H54 (cell line): ENCODE measurements around the gene ULBP3.

Experiments
- DNase-seq: peaks from one replicate; pipeline ENCODE4 v3.0.0; 2011; ENCODE audit warnings: low spot score, mixed read lengths; ENCODE audit not compliant: insufficient read length
- FAIRE-seq: peaks from 3 replicates; lab custom pipeline; 2011; peaks lifted over from hg19 to GRCh38; lab: Jason Lieb, UNC
- POLR2A ChIP-seq: IDR thresholded peaks from 2 replicates; pipeline ENCODE4 v1.6.1; 2011; ENCODE audit warnings: low read depth, mild to moderate bottlenecking, low read length

Gene ULBP3

GRCh38 chr6:150038202-150039062, 30.5 kb downstream of the ULBP3 start:
- no peak for TF ChIP-seq POLR2A
- FAIRE-seq (no peak), DNase-seq (no peak)

GRCh38 chr6:150037526-150038201, 31.3 kb downstream of the ULBP3 start:
- no peak for TF ChIP-seq POLR2A
- FAIRE-seq (no peak), DNase-seq (no peak)

DNA sequence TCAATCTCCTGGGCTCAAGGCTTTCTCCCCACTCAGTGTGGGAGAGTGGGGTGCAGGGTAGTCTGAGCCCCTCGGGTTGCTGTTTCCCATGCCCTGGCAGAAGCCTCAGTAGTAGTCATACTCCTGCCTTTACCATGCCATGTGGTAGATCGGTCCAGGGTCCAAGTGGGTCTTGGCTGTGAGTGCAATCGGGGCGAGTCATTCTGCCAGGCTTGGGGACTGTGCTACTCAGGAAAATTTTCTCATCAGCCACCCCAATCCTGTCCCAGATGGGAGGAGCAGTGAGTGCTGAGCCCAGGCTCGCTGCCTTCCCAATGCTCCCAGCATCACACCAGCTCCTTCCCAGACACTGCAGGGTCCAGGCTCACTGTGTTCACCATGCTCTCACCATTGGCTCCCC, 32.8 kb downstream of the ULBP3 start:
- FAIRE-seq (no peak), DNase-seq (no peak)
- TF ChIP-seq POLR2A = no peak

GRCh38 chr6:150033207-150033771, 35.6 kb downstream of the ULBP3 start:
- no peak for FAIRE-seq
- TF ChIP-seq POLR2A = no peak
- DNase-seq = no peak

- no peak for FAIRE-seq
- DNase-seq = no peak
Measured at GRCh38 chr6:150032598-150032997, 36.3 kb downstream of the ULBP3 start.

GRCh38 chr6:150030611-150031010, 38.3 kb downstream of the ULBP3 start:
- no peak for FAIRE-seq
- TF ChIP-seq POLR2A = no peak
- no peak for DNase-seq

More at GRCh38 chr6:150032598-150032997, 36.3 kb downstream of the ULBP3 start:
- TF ChIP-seq POLR2A = no peak

- no peak for DNase-seq
- TF ChIP-seq POLR2A = no peak
- no peak for FAIRE-seq
Measured at GRCh38 chr6:150029749-150030148, 39.2 kb downstream of the ULBP3 start.

GRCh38 chr6:150029276-150029675, 39.6 kb downstream of the ULBP3 start:
- no peak for TF ChIP-seq POLR2A
- DNase-seq = no peak
- no peak for FAIRE-seq

- no peak for DNase-seq
- no peak for FAIRE-seq
- TF ChIP-seq POLR2A = no peak
Measured at GRCh38 chr6:150028799-150029198, 40.1 kb downstream of the ULBP3 start.

GRCh38 chr6:150027806-150028565, 40.9 kb downstream of the ULBP3 start:
- TF ChIP-seq POLR2A = no peak
- DNase-seq (no peak), FAIRE-seq (no peak)

DNA sequence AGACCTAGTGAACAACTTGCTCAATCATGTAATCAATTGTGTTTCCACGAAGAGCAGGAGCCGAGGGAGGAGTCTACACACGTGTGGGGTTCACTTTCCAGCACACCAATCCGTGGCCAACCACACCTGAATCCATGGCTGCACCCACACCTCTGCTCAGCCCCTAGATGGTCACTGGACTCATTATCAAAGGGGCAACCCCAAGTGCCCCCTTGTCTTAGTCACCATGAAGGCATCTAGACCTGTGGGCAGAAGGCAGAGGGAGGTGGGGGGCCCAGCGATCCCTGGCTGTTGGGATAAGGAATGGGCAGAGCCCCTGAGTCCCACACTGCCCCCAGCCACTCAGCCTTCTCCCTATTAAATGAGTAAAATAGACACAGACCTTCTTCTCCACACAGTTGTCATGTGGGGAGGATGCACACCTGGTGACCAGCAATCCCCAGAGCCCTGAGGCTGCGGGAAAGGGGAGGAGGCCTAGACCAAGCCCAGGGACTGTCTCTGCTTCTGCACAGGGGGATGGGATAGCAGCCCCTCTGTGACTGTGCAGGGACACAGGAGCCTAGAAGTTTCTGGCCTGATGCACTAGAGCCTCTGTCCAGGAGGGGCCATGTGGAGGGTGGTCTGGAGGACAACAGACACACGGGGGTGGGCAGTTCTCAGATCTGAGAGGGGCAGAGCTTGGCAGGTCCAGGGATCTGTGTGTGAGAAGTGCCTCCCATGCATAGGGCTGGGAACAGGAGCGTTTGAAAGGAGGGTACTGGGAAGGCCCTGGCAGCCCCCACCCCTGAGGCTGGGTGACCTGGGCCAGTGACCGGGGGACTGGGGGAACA, 41.7 kb downstream of the ULBP3 start:
- DNase-seq (no peak), FAIRE-seq (no peak)
- TF ChIP-seq POLR2A = no peak

DNA sequence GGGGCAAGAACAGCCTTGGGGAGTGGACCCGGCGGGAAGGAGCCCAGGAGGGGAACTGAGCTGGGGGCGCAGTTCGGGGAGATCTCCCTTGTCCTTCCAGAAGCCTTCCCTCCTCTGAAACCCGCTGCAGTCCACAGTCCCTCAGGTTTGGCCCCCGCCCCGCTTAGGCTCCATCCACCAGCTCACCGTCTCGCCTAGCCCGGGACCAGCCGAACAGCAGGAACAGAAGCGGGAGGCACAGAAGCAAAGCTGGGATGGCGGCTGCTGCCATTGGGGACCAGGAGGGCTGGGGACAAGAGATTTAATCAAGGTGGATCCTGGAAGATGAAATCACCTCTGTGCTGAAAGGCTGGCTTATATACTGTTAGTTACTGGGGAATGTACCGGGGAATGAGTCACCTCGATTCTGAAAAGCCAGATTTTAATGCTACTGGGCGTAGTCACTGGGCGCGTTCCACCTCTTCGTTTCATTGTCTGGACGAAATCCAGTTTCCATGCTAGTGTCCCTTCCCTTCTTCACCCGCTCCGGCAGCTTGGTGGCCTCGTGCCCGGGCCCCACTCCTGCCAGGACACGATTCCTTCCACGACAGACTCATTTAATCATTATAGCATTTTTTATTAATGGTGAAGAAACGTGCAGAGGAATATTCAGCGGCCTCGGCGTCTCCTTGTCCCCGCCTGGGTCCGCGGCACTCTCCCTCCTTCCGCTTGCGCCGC, 43.6 kb downstream of the ULBP3 start, which contains the start of gene RAET1L:
Gene RAET1L (minus strand): TSS at position 332 of the 717 bp plus-strand sequence. CDS start 61 bp downstream, at position 271.
- FAIRE-seq = no peak
- no peak for TF ChIP-seq POLR2A
- peak; percentile 64 for DNase-seq
